A549 (cell line): ENCODE results near the gene AP5M1. TPM values are rescaled to one million over a fixed set of nuclear protein-coding genes. Genes with fewer than 3 reads are reported as not detected.

Experiments
- ATAC-seq, 2 experiments: fragments of 200-7000 bp in 1 of 2; fragments of >200 bp in 1 of 2; cut with Nextera tagmentation in 1 of 2; cut with Tn5 transposase in 1 of 2; 3 replicates each; pipeline versions ENCODE4 v1.8.0 to v1.9.1; 2018 to 2020; ENCODE audit warnings: mild to moderate bottlenecking in 1 of 2, moderate library complexity in 1 of 2
- CTCF ChIA-PET: fragments of 300-600 bp; sonication (Branson Sonifier 250); formaldehyde crosslinking; extraction: SDS; loops from one replicate; lab custom pipeline; 2021; ENCODE audit warnings: antibody characterized with exemption, inconsistent platforms; lab: Yijun Ruan, JAX
- POLR2A ChIA-PET: fragments of 350-600 bp; formaldehyde crosslinking; extraction: SDS; loops from one replicate; lab custom pipeline; 2021; ENCODE audit warnings: antibody characterized with exemption, inconsistent platforms; lab: Yijun Ruan, JAX
- DNase-seq, 2 experiments: peaks; one replicate each; pipeline versions ENCODE4 v3.0.0 to v3.0.0-alpha.2; 2011 to 2016; ENCODE audit warnings: low read depth in 1 of 2, low spot score in 1 of 2
- FAIRE-seq: peaks from 2 replicates; lab custom pipeline; 2011; peaks lifted over from hg19 to GRCh38; lab: Jason Lieb, UNC
- H3K27ac ChIP-seq, 2 experiments: fragments of >200 bp; sonication (Bioruptor Twin); formaldehyde crosslinking; 3 replicates each; pipeline ENCODE4 v1.5.1; 2016 to 2017
- H3K4me1 ChIP-seq: fragments of >200 bp; sonication (Bioruptor Twin); formaldehyde crosslinking; 3 replicates; pipeline ENCODE4 v1.6.1; 2016
- H3K4me2 ChIP-seq: fragments of >200 bp; sonication (Bioruptor Twin); formaldehyde crosslinking; 3 replicates; pipeline ENCODE4 v1.6.1; 2016
- H3K4me3 ChIP-seq: fragments of >200 bp; sonication (Bioruptor Twin); formaldehyde crosslinking; 3 replicates; pipeline ENCODE4 v1.5.1; 2016
- H3K9me3 ChIP-seq: fragments of >200 bp; sonication (Bioruptor Twin); formaldehyde crosslinking; 3 replicates; pipeline ENCODE4 v1.6.1; 2016
- CBX2 ChIP-seq: fragments of 200-600 bp; sonication (generic); IDR thresholded peaks from 2 replicates; pipeline ENCODE4 v1.6.1; 2016; ENCODE audit warnings: low read depth, mild to moderate bottlenecking, borderline replicate concordance
- CBX8 ChIP-seq: fragments of 200-600 bp; sonication (generic); IDR thresholded peaks from 2 replicates; pipeline ENCODE4 v1.6.1; 2016
- EHF ChIP-seq: fragments of 250-450 bp; sonication (Bioruptor Pico); IDR thresholded peaks from 2 replicates; pipeline ENCODE4 v1.5.0; 2020; ENCODE audit warnings: mild to moderate bottlenecking
- FOSB ChIP-seq: fragments of 250-450 bp; sonication (Bioruptor Pico); IDR thresholded peaks from 2 replicates; pipeline ENCODE4 v1.5.0; 2020; ENCODE audit warnings: mild to moderate bottlenecking, moderate library complexity
- GATA3 ChIP-seq: IDR thresholded peaks from 2 replicates; pipeline ENCODE4 v1.6.1; 2012; ENCODE audit warnings: borderline replicate concordance
- HDAC2 ChIP-seq: fragments of 200-600 bp; sonication (generic); IDR thresholded peaks from 2 replicates; pipeline ENCODE4 v1.6.1; 2016
- HEYL ChIP-seq: fragments of 250-450 bp; sonication (Bioruptor Pico); IDR thresholded peaks from 2 replicates; pipeline ENCODE4 v1.8.0; 2021; ENCODE audit warnings: mild to moderate bottlenecking, moderate library complexity
- HOXB13 ChIP-seq: fragments of 250-450 bp; sonication (Bioruptor Pico); IDR thresholded peaks from 2 replicates; pipeline ENCODE4 v1.5.0; 2020; ENCODE audit warnings: low read depth, mild to moderate bottlenecking, moderate library complexity
- JUNB ChIP-seq: fragments of >200 bp; sonication (Bioruptor Twin); formaldehyde crosslinking; IDR thresholded peaks from 2 replicates; pipeline ENCODE4 v1.6.1; 2016
- KDM1A ChIP-seq: fragments of 200-600 bp; sonication (generic); IDR thresholded peaks from 2 replicates; pipeline ENCODE4 v1.6.1; 2016; ENCODE audit warnings: low read depth, mild to moderate bottlenecking
- KDM5A ChIP-seq: fragments of 200-600 bp; sonication (generic); IDR thresholded peaks from 2 replicates; pipeline ENCODE4 v1.6.1; 2016; ENCODE audit warnings: antibody characterized with exemption, mild to moderate bottlenecking
- MAZ ChIP-seq: fragments of 150-350 bp; IDR thresholded peaks from 2 replicates; pipeline ENCODE4 v1.6.1; 2014; ENCODE audit warnings: antibody characterized with exemption, low read depth, low read length, borderline replicate concordance
- NPAS2 ChIP-seq: fragments of 250-450 bp; sonication (Bioruptor Pico); IDR thresholded peaks from 2 replicates; pipeline ENCODE4 v1.8.0; 2022; ENCODE audit warnings: mild to moderate bottlenecking, moderate library complexity, borderline replicate concordance
- POLR2AphosphoS2 ChIP-seq: conservative IDR thresholded peaks from 2 replicates; pipeline ENCODE4 v1.6.1; 2012; ENCODE audit warnings: low read length, improper control_type of control experiment, inconsistent platforms
- RAD21 ChIP-seq, 2 experiments: fragments of >200 bp in 1 of 2; sonication (Bioruptor Twin) in 1 of 2; formaldehyde crosslinking in 1 of 2; IDR thresholded peaks in 1 of 2; conservative IDR thresholded peaks in 1 of 2; 2 replicates in 1 of 2; 3 replicates in 1 of 2; pipeline ENCODE4 v1.6.1; 2012 to 2018; ENCODE audit warnings: inconsistent platforms in 1 of 2
- RARB ChIP-seq: fragments of 250-450 bp; sonication (Bioruptor Pico); IDR thresholded peaks from 2 replicates; pipeline ENCODE4 v1.8.0; 2021; ENCODE audit warnings: mild to moderate bottlenecking, moderate library complexity
- RCOR1 ChIP-seq: fragments of 150-350 bp; IDR thresholded peaks from 2 replicates; pipeline ENCODE4 v1.6.1; 2014; ENCODE audit warnings: antibody characterized with exemption, low read length, low read depth
- RNF2 ChIP-seq: fragments of 200-600 bp; sonication (generic); IDR thresholded peaks from 2 replicates; pipeline ENCODE4 v1.6.1; 2016; ENCODE audit warnings: low read depth, mild to moderate bottlenecking, antibody characterized with exemption, moderate library complexity, borderline replicate concordance
- SMC3 ChIP-seq: fragments of >200 bp; sonication (Bioruptor Twin); formaldehyde crosslinking; IDR thresholded peaks from 3 replicates; pipeline ENCODE4 v1.6.1; 2018; ENCODE audit warnings: inconsistent platforms
- ZSCAN20 ChIP-seq: fragments of 250-450 bp; sonication (Bioruptor Pico); IDR thresholded peaks from 2 replicates; pipeline ENCODE4 v1.8.0; 2022; ENCODE audit warnings: mild to moderate bottlenecking, moderate library complexity
- WGBS: methylation state at CpG from one replicate; pipeline ENCODE4 v1.1.6; 2017; ENCODE audit errors: missing lambda C conversion rate; 5-methylcytosine and 5-hydroxymethylcytosine counted together
- polyA plus RNA-seq, 4 experiments: library from polyadenylated mRNA; depleted of rRNA in 3 of 4; stranded (reverse); fragments of >200 nt; fragmentation: RNase III in 1 of 4; extraction: RNeasy Plus Mini Kit Qiagen cat#74134 plus additional on column Dnase treatment in 1 of 4; gene quantifications; 2 replicates in 3 of 4; 3 replicates in 1 of 4; pipeline ENCODE4 v1.2.3, GENCODE V29; 2011 to 2017
- TF ChIP-seq, protein P1 (sequence below): IDR thresholded peaks from 2 replicates; pipeline ENCODE4 v1.6.1; 2012
- TF ChIP-seq, protein P2 (sequence below): fragments of >200 bp; sonication (Bioruptor Twin); formaldehyde crosslinking; IDR thresholded peaks from 2 replicates; pipeline ENCODE4 v1.6.1; 2016
- TF ChIP-seq, protein P3 (sequence below): fragments of 250-450 bp; sonication (Bioruptor Pico); IDR thresholded peaks from 2 replicates; pipeline ENCODE4 v1.5.0; 2021; ENCODE audit warnings: mild to moderate bottlenecking, moderate library complexity, borderline replicate concordance
- TF ChIP-seq, protein P4 (sequence below): IDR thresholded peaks from 2 replicates; pipeline ENCODE4 v1.6.1; 2012
- TF ChIP-seq, protein P5 (sequence below): fragments of >200 bp; sonication (Bioruptor Twin); formaldehyde crosslinking; IDR thresholded peaks from 3 replicates; pipeline ENCODE4 v1.5.1; 2016

Gene AP5M1
- polyA plus RNA-seq, 2 of the 4 experiments (the other 2 are of a cell fraction) = 22.8 to 40.6 TPM

DNA sequence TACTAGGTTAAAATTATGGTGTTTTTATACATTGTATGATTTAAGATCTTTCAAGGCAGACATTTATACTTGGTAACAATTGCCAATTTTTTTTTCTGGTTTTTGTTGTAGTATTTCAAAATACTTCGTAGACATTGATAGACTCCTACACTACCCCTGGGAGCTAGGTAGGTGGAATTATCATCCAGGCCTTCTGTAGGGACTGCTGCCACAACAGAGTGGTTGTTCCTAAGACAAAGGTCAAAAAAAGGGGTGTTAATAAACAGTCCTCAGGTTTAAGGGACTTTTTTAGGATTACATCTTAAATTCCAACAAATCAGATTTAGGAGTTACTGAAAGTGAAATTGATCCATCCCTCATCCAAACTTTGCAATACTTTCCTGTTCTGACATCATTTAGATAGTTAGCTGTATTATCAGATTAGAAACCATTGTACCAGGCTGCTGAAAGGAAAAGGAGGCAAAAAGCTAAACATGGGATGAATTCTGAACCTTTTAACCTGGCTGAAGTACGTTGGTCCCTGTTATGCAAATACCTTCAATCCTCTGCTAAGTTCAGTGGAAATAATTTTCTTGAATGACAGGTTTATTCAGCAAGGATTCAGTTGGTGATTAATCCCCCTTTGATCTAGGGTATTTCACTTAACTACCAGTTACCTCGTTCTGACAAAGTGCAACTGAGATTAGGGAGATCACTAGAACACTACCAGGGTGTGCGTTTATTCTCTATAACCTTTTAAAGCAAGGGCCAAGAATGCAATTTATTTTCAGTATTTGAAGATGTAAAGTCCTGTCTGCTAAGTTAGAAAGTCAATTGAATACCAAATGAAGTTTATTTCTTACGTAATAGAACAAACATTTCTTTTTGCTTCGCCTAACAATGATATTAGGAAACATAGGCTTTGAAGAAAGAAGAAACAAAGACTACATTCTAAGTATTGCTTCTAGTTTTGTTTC lies 23.2 kb downstream of the AP5M1 start:
- TF ChIP-seq KDM1A (no peak), RNF2 (no peak), ZSCAN20 (CRISPR knock-in tag) (no peak), FOSB (CRISPR knock-in tag) (no peak), KDM5A (no peak), RCOR1 (no peak), HEYL (CRISPR knock-in tag) (no peak), EHF (CRISPR knock-in tag) (no peak), HOXB13 (CRISPR knock-in tag) (no peak), NPAS2 (no peak), CBX8 (no peak), MAZ (no peak), POLR2AphosphoS2 (no peak), RARB (CRISPR knock-in tag) (no peak), CBX2 (no peak), HDAC2 (no peak)
- TF ChIP-seq, protein P1, sequence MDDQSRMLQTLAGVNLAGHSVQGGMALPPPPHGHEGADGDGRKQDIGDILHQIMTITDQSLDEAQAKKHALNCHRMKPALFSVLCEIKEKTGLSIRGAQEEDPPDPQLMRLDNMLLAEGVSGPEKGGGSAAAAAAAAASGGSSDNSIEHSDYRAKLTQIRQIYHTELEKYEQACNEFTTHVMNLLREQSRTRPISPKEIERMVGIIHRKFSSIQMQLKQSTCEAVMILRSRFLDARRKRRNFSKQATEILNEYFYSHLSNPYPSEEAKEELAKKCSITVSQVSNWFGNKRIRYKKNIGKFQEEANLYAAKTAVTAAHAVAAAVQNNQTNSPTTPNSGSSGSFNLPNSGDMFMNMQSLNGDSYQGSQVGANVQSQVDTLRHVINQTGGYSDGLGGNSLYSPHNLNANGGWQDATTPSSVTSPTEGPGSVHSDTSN = no peak
- TF ChIP-seq, protein P2, sequence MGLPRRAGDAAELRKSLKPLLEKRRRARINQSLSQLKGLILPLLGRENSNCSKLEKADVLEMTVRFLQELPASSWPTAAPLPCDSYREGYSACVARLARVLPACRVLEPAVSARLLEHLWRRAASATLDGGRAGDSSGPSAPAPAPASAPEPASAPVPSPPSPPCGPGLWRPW = no peak
- TF ChIP-seq, protein P3, sequence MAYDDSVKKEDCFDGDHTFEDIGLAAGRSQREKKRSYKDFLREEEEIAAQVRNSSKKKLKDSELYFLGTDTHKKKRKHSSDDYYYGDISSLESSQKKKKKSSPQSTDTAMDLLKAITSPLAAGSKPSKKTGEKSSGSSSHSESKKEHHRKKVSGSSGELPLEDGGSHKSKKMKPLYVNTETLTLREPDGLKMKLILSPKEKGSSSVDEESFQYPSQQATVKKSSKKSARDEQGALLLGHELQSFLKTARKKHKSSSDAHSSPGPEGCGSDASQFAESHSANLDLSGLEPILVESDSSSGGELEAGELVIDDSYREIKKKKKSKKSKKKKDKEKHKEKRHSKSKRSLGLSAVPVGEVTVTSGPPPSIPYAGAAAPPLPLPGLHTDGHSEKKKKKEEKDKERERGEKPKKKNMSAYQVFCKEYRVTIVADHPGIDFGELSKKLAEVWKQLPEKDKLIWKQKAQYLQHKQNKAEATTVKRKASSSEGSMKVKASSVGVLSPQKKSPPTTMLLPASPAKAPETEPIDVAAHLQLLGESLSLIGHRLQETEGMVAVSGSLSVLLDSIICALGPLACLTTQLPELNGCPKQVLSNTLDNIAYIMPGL (CRISPR knock-in tag) = no peak
- TF ChIP-seq, protein P4, sequence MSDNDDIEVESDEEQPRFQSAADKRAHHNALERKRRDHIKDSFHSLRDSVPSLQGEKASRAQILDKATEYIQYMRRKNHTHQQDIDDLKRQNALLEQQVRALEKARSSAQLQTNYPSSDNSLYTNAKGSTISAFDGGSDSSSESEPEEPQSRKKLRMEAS = no peak
- FAIRE-seq (no peak), ATAC-seq (no peak), DNase-seq (no peak)
- Histone ChIP-seq H3K9me3 (no peaks in the 10 kb centered on the region), H3K4me1 (no peaks in the 10 kb centered on the region), H3K27ac (no peak overlapping the region), H3K4me2 (no peak overlapping the region), H3K4me3 (no peak overlapping the region)
- ChIA-PET CTCF (no interaction called here), POLR2A (no interaction called here)
- WGBS = 75% methylated on average over 6 of the region's 6 CpGs

DNA sequence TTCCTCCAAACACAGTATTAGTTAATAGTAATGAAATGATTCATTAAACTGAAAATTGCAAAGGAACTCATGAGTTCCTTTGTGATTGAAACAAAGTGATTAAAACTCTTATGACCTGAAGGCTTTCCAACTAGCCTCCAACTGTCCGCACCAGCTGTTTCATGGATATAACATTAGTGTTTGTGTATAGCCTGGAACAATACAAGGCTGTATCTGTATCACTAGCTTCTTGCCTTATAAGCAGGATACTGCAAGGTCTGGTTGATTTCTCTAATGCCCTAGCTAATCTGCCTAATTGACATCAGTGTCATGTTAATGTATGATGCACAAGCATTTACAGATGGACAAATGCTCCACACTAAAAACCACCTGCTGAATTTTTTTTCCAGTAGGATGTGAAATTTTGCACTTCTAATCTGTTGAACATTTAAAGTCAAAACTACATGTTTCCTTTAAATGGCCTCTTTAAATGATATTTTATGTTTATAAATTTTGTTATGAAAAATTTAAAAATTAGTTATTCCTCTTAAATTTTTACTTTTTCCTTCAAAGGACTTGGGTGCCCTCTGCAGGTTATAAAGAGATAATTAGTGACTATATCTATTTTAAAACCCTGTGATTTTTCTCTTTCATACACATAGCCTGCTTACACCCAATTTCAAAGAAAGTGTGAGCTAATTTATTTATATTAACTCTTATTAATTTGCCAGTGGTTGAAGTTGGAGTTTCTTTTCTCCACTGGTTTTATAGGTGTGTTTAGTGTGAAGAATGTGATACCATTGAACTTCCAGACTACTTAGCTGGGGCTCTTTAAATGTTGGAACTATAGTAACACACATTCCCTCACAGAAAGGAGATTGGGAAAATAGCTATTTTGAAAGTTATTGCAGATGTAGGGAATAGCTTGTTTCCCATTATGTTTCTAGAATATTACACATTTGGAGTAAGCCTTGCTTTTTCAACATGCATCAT lies 25.4 kb downstream of the AP5M1 start:
- no peak overlapping the region for H3K4me3 ChIP-seq
- no peak for FAIRE-seq
- H3K4me2 ChIP-seq = no peak overlapping the region
- POLR2A ChIA-PET = no interaction called here
- TF ChIP-seq JUNB (no peak), RARB (CRISPR knock-in tag) (no peak), RAD21 (conservative IDR thresholded peaks at IDR 0.05 in 1 of 2, IDR thresholded peaks at IDR 0.05 in 1 of 2) (peak; percentile 46 to 65), SMC3 (peak; percentile 51; the same call in 2 of the 3 replicates), GATA3 (no peak)
- TF ChIP-seq, protein P5, sequence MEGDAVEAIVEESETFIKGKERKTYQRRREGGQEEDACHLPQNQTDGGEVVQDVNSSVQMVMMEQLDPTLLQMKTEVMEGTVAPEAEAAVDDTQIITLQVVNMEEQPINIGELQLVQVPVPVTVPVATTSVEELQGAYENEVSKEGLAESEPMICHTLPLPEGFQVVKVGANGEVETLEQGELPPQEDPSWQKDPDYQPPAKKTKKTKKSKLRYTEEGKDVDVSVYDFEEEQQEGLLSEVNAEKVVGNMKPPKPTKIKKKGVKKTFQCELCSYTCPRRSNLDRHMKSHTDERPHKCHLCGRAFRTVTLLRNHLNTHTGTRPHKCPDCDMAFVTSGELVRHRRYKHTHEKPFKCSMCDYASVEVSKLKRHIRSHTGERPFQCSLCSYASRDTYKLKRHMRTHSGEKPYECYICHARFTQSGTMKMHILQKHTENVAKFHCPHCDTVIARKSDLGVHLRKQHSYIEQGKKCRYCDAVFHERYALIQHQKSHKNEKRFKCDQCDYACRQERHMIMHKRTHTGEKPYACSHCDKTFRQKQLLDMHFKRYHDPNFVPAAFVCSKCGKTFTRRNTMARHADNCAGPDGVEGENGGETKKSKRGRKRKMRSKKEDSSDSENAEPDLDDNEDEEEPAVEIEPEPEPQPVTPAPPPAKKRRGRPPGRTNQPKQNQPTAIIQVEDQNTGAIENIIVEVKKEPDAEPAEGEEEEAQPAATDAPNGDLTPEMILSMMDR = peak; percentile 53
- TF ChIP-seq, all 56 proteins: peak for 3
- Histone ChIP-seq H3K4me1 (no peaks in the 10 kb centered on the region), H3K27ac (no peak overlapping the region), H3K9me3 (no peaks in the 10 kb centered on the region)
- DNase-seq = no peak
- 96% methylated on average over 1 of the region's 1 CpG for WGBS
- CTCF ChIA-PET = interaction anchor here (0.6 to 2.3 kb wide), 14 partner anchors 8 to 806 kb away, joined by 3 to 9 read pairs (median 3); no protein-coding TSS in a partner anchor
- no peak; a peak in 1 of 6 replicates for ATAC-seq
